Myocyte (in vitro differentiated cells): ENCODE data around the gene KCNIP4. TPM values are rescaled to one million over a fixed set of nuclear protein-coding genes. Genes with fewer than 3 reads are reported as not detected.

Experiments used
- DNase-seq: peaks from one replicate; pipeline ENCODE4 v3.0.0-alpha.2; 2012; ENCODE audit warnings: low read depth
- total RNA-seq: library from RNA; depleted of rRNA; stranded (reverse); fragments of >200 nt; gene quantifications from 2 replicates; pipeline ENCODE4 v1.2.3, GENCODE V29; 2014

The KCNIP4 gene
- total RNA-seq, 1 donor from 2014 or later = not detected

GRCh38 chr4:21205821-21206531 is 742.6 kb downstream of the KCNIP4 start:
- no peak for DNase-seq

- DNase-seq = no peak
Measured at GRCh38 chr4:21203416-21203815, 745.2 kb downstream of the KCNIP4 start.

- DNase-seq = no peak
Measured at GRCh38 chr4:21202959-21203358, 745.6 kb downstream of the KCNIP4 start.

GRCh38 chr4:21198683-21199082 is 749.9 kb downstream of the KCNIP4 start:
- no peak for DNase-seq

GRCh38 chr4:21195682-21196081 is 752.9 kb downstream of the KCNIP4 start:
- DNase-seq = no peak

- no peak for DNase-seq
Measured at GRCh38 chr4:21192367-21192766, 756.2 kb downstream of the KCNIP4 start.

GRCh38 chr4:21191317-21191716 is 757.3 kb downstream of the KCNIP4 start:
- no peak for DNase-seq

GRCh38 chr4:21184788-21185187 is 763.8 kb downstream of the KCNIP4 start:
- no peak for DNase-seq

- no peak for DNase-seq
Measured at GRCh38 chr4:21181716-21182115, 766.9 kb downstream of the KCNIP4 start.

- DNase-seq = no peak
Measured at GRCh38 chr4:21177871-21178270, 770.7 kb downstream of the KCNIP4 start.

- DNase-seq = no peak
Measured at GRCh38 chr4:21177092-21177491, 771.5 kb downstream of the KCNIP4 start.

GRCh38 chr4:21167711-21168110 is 780.9 kb downstream of the KCNIP4 start:
- no peak for DNase-seq

GRCh38 chr4:21155367-21155766 is 793.2 kb downstream of the KCNIP4 start:
- no peak for DNase-seq

- no peak for DNase-seq
Measured at GRCh38 chr4:21139327-21139726, 809.2 kb downstream of the KCNIP4 start.

- no peak for DNase-seq
Measured at GRCh38 chr4:21136051-21136630, 812.4 kb downstream of the KCNIP4 start.

- DNase-seq = no peak
Measured at GRCh38 chr4:21134994-21135393, 813.6 kb downstream of the KCNIP4 start.

GRCh38 chr4:21130606-21131005 is 818.0 kb downstream of the KCNIP4 start:
- no peak for DNase-seq

GRCh38 chr4:21126014-21126512 is 822.5 kb downstream of the KCNIP4 start:
- no peak for DNase-seq

GRCh38 chr4:21118301-21118700 is 830.3 kb downstream of the KCNIP4 start:
- no peak for DNase-seq

- DNase-seq = no peak
Measured at GRCh38 chr4:21117541-21118180, 830.9 kb downstream of the KCNIP4 start.

GRCh38 chr4:21113496-21114223 is 834.9 kb downstream of the KCNIP4 start:
- no peak for DNase-seq

GRCh38 chr4:21102667-21103066 is 845.9 kb downstream of the KCNIP4 start:
- no peak for DNase-seq
